C4-2B (cell line): ENCODE measurements around the gene SLC2A9.

Experiments used
- CTCF ChIP-seq: fragments of 450-650 bp; conservative IDR thresholded peaks from 2 replicates; pipeline ENCODE4 v1.5.1; 2017; ENCODE audit warnings: mild to moderate bottlenecking
- ZFX ChIP-seq: fragments of 450-650 bp; IDR thresholded peaks from 2 replicates; pipeline ENCODE4 v1.6.1; 2017

GRCh38 chr4:9938933-9939332 is 82.4 kb downstream of the SLC2A9 start:
- no peak for TF ChIP-seq CTCF
- TF ChIP-seq ZFX = no peak
